ENCODE results near the gene GIT2. TPM values are rescaled to one million over a fixed set of nuclear protein-coding genes. Genes with fewer than 3 reads are reported as not detected.

GIT2 gene
- total and polyA plus RNA-seq, 2 of the 13 experiments (the other 11 are each of a cell fraction or from before 2014, with no cell fraction given) = 18.4 to 19.8 TPM

DNA sequence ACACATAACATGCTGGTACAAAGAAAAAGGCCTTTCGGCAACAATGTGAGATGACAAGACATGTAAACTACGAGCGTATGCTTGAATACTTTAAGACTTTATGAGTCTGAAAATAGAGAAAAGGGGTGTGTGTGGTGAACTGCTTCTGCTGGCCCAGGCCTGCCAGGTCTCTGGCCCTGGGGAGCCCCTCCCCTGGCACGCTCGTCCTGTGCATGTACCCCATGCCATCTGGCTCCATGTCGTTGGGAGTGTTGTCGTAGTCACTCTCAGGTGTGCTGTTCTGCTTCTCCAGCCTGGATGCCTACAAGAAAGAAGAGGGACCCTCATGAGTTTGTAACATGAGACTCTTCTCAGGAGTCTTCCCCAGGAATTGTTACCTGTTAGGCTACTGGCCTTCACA lies 57.2 kb downstream of the GIT2 start:
- in situ Hi-C loops (cut with HindIII; ENCODE audit: extremely low pct_ligation_motif_present, low pct_unique_long_range_greater_than_20kb) (no loop called here), intact Hi-C loops (cut with micrococcal nuclease; ENCODE audit: unreplicated experiment) (no loop called here)
- DNase-seq (ENCODE audit: low spot score) (no peak), ATAC-seq (no peak), FAIRE-seq (no peak)
- Histone ChIP-seq H3K36me3 (replicated peaks in 1 of 2; ENCODE audit: control insufficient read depth in 1 of 2, insufficient read depth in 2 of 2, low read length in 2 of 2) (peaks cover 8 to 35% of the 10 kb centered on the region in 2 experiments), H2AFZ (ENCODE audit: low read length) (no peak overlapping the region), H3K4me1 (ENCODE audit: insufficient read depth, low read length) (peaks cover 30% of the 10 kb centered on the region), H3K27me3 (ENCODE audit: control insufficient read depth in 1 of 2, insufficient read depth in 2 of 2, low read length in 2 of 2) (no peaks in the 10 kb centered on the region), H3K27ac (ENCODE audit: extremely low read length, insufficient read depth, low read length) (no peak overlapping the region), H3K9me3 (ENCODE audit: low read length) (no peaks in the 10 kb centered on the region), H3K4me3 (replicated peaks in 1 of 3; ENCODE audit: insufficient read depth in 1 of 3, low read depth in 2 of 3, low read length in 3 of 3) (no peak overlapping the region), H4K20me1 (ENCODE audit: insufficient read depth, low read length) (no peaks in the 10 kb centered on the region), H3K4me2 (ENCODE audit: low read depth, low read length) (no peak overlapping the region), H3K9ac (ENCODE audit: insufficient read depth, low read depth, low read length) (no peak overlapping the region), H3K79me2 (ENCODE audit: insufficient read depth, low read length) (no peaks in the 10 kb centered on the region)
- POLR2A ChIA-PET = no interaction called here
- 100% methylated on average over 5 of the region's 7 CpGs for WGBS (ENCODE audit: low lambda C conversion rate)
- CTCF ChIA-PET (ENCODE audit: low intra/inter-chr PET ratio, low total read pairs) = no interaction called here
- no TSS peak for BruUV-seq (replicated peaks)
- TF ChIP-seq GABPB1 (CRISPR knock-in tag; IDR thresholded peaks at IDR 0.05) = no peak
- no peak for TF ChIP-seq HHEX (CRISPR knock-in tag; IDR thresholded peaks at IDR 0.05)
- TF ChIP-seq ATM (IDR thresholded peaks at IDR 0.05; ENCODE audit: borderline replicate concordance) = no peak
- no peak for TF ChIP-seq ZNF326 (CRISPR knock-in tag; IDR thresholded peaks at IDR 0.05; ENCODE audit: borderline replicate concordance)

DNA sequence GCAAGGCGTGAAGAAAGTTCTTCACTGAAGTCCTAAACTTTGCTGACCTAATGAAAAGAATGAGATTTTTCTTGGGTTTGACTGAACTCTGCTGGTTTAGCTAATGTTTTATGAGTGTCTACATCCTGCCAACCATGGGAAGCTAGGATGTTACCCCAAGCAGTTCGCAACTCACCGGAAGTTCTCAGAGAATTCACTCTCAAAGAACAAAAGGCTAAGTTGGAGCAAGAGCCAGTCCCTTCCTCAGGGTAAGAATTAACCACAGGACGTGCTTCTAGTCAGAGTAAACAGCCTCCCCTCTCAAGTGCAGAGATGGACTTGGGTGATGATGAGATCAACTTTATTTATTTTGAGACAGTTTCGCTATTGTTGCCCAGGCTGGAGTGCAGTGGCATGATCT lies 58.8 kb downstream of the GIT2 start:
- FAIRE-seq (no peak), DNase-seq (ENCODE audit: low spot score) (no peak), ATAC-seq (no peak)
- intact Hi-C loops (cut with micrococcal nuclease; ENCODE audit: unreplicated experiment) = no loop called here
- Histone ChIP-seq H3K79me2 (ENCODE audit: insufficient read depth, low read length) (no peaks in the 10 kb centered on the region), H3K9me3 (ENCODE audit: low read length) (no peaks in the 10 kb centered on the region), H3K4me3 (replicated peaks in 1 of 3; ENCODE audit: insufficient read depth in 1 of 3, low read depth in 2 of 3, low read length in 3 of 3) (no peak overlapping the region), H3K36me3 (replicated peaks in 1 of 2; ENCODE audit: control insufficient read depth in 1 of 2, insufficient read depth in 2 of 2, low read length in 2 of 2) (peaks cover 10 to 46% of the 10 kb centered on the region in 2 experiments), H4K20me1 (ENCODE audit: insufficient read depth, low read length) (no peaks in the 10 kb centered on the region), H2AFZ (ENCODE audit: low read length) (no peak overlapping the region), H3K4me2 (ENCODE audit: low read depth, low read length) (no peak overlapping the region), H3K9ac (ENCODE audit: insufficient read depth, low read depth, low read length) (no peak overlapping the region), H3K4me1 (ENCODE audit: insufficient read depth, low read length) (peaks cover 30% of the 10 kb centered on the region), H3K27ac (ENCODE audit: extremely low read length, insufficient read depth, low read length) (peak overlapping the region; percentile 17), H3K27me3 (ENCODE audit: control insufficient read depth in 1 of 2, insufficient read depth in 2 of 2, low read length in 2 of 2) (no peaks in the 10 kb centered on the region)
- no TSS peak for BruUV-seq (replicated peaks)
- ChIA-PET POLR2A (no interaction called here), CTCF (ENCODE audit: low intra/inter-chr PET ratio, low total read pairs) (no interaction called here)
- TF ChIP-seq ZNF629 (CRISPR knock-in tag; conservative IDR thresholded peaks at IDR 0.05) (no peak), SATB2 (CRISPR knock-in tag; IDR thresholded peaks at IDR 0.05) (no peak), ZNF329 (CRISPR knock-in tag; IDR thresholded peaks at IDR 0.05; ENCODE audit: low read depth) (no peak), ZNF253 (CRISPR knock-in tag; IDR thresholded peaks at IDR 0.05; ENCODE audit: borderline replicate concordance) (no peak), ZNF652 (CRISPR knock-in tag; IDR thresholded peaks at IDR 0.05; ENCODE audit: borderline replicate concordance, low read depth) (no peak), ZFY (CRISPR knock-in tag; IDR thresholded peaks at IDR 0.05) (no peak), SCMH1 (CRISPR knock-in tag; IDR thresholded peaks at IDR 0.05; ENCODE audit: borderline replicate concordance) (no peak)
- TF ChIP-seq, protein P1, sequence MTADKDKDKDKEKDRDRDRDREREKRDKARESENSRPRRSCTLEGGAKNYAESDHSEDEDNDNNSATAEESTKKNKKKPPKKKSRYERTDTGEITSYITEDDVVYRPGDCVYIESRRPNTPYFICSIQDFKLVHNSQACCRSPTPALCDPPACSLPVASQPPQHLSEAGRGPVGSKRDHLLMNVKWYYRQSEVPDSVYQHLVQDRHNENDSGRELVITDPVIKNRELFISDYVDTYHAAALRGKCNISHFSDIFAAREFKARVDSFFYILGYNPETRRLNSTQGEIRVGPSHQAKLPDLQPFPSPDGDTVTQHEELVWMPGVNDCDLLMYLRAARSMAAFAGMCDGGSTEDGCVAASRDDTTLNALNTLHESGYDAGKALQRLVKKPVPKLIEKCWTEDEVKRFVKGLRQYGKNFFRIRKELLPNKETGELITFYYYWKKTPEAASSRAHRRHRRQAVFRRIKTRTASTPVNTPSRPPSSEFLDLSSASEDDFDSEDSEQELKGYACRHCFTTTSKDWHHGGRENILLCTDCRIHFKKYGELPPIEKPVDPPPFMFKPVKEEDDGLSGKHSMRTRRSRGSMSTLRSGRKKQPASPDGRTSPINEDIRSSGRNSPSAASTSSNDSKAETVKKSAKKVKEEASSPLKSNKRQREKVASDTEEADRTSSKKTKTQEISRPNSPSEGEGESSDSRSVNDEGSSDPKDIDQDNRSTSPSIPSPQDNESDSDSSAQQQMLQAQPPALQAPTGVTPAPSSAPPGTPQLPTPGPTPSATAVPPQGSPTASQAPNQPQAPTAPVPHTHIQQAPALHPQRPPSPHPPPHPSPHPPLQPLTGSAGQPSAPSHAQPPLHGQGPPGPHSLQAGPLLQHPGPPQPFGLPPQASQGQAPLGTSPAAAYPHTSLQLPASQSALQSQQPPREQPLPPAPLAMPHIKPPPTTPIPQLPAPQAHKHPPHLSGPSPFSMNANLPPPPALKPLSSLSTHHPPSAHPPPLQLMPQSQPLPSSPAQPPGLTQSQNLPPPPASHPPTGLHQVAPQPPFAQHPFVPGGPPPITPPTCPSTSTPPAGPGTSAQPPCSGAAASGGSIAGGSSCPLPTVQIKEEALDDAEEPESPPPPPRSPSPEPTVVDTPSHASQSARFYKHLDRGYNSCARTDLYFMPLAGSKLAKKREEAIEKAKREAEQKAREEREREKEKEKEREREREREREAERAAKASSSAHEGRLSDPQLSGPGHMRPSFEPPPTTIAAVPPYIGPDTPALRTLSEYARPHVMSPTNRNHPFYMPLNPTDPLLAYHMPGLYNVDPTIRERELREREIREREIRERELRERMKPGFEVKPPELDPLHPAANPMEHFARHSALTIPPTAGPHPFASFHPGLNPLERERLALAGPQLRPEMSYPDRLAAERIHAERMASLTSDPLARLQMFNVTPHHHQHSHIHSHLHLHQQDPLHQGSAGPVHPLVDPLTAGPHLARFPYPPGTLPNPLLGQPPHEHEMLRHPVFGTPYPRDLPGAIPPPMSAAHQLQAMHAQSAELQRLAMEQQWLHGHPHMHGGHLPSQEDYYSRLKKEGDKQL (CRISPR knock-in tag; IDR thresholded peaks at IDR 0.05; ENCODE audit: low read depth) = no peak
- in situ Hi-C loops (cut with HindIII; ENCODE audit: extremely low pct_ligation_motif_present, low pct_unique_long_range_greater_than_20kb) = no loop called here
- WGBS (ENCODE audit: low lambda C conversion rate) = 96% methylated on average over 5 of the region's 5 CpGs

Measured in HepG2 (cell line).